Measurements from ENCODE around the gene ATN1. TPM values are rescaled to one million over a fixed set of nuclear protein-coding genes. Genes with fewer than 3 reads are reported as not detected.

ATN1 gene
- total and polyA plus RNA-seq, 2 of the 4 experiments (the other 2 are of a cell fraction): 3.4 to 58.7 TPM

DNA sequence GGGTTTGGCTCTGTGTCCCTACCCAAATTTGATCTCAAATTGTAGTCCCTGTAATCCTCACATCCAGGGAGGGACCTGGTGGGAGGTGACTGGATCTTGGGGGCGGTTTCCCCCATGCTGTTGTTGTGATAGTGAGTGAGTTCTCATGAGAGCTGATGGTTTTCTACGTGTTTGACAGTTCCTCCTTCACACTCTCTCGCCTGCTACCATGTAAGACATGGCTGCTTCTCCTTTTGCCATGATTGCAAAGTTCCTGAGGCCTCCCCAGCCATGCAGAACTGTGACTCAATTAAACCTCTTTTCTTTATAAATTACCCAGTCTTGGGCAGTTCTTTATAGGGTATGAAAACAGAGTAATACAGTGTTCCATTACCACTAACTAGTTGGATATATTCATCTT lies 33.4 kb upstream of the ATN1 start:
- H3K14ac ChIP-seq (replicated peaks; ENCODE audit: low read depth, low read length): no peak overlapping the region; the same call in 1 of the 2 replicates
- no peak overlapping the region for H4K91ac ChIP-seq (ENCODE audit: insufficient read depth, low read depth, low read length)
- no peak overlapping the region for H3K56ac ChIP-seq (ENCODE audit: extremely low read depth, insufficient read depth, low read length)
- H2AK5ac ChIP-seq (ENCODE audit: low read depth, low read length): no peak overlapping the region
- H2BK120ac ChIP-seq (ENCODE audit: low read depth, low read length): no peak overlapping the region
- in situ Hi-C loops (cut with MboI; ENCODE audit: low sequenced_read_pairs): no loop called here
- H3K79me1 ChIP-seq (ENCODE audit: low read depth in 1 of 2, low read length in 2 of 2): peaks cover 0 to 20% of the 10 kb centered on the region in 2 experiments; a peak in 2 of 4 replicates
- intact Hi-C loops (cut with micrococcal nuclease): no loop called here
- no peak overlapping the region for H3K4me2 ChIP-seq (ENCODE audit: low read depth, low read length)
- no peak overlapping the region for H2BK20ac ChIP-seq (ENCODE audit: low read depth, low read length)
- ChIA-PET CTCF (interaction anchor here (0.7 kb wide), 1 partner anchor 22 kb away, joined by 3 read pairs; the partner anchor contains the start of gene SPSB2), POLR2A (ENCODE audit: unreplicated experiment) (no interaction called here)
- no peak overlapping the region for H3K9ac ChIP-seq (ENCODE audit: low read depth, low read length)
- H2AK9ac ChIP-seq (replicated peaks; ENCODE audit: low read depth, low read length, poor library complexity): no peak overlapping the region
- H3K9me1 ChIP-seq (ENCODE audit: insufficient read depth, low read length): 0 out of 2 replicates have a peak, but pooled peaks cover 4% of the 10 kb centered on the region
- H4K5ac ChIP-seq (ENCODE audit: low read depth, low read length): no peak overlapping the region
- TF ChIP-seq CEBPB (IDR thresholded peaks at IDR 0.05; ENCODE audit: low read depth, low read length) (no peak), BHLHE40 (IDR thresholded peaks at IDR 0.05; ENCODE audit: low read depth, low read length) (no peak), MXI1 (IDR thresholded peaks at IDR 0.05; ENCODE audit: borderline replicate concordance, low read depth, low read length) (no peak), RAD21 (IDR thresholded peaks at IDR 0.05; ENCODE audit: low read length) (no peak), SMC3 (IDR thresholded peaks at IDR 0.05; ENCODE audit: low read depth, low read length) (no peak), NFE2L2 (IDR thresholded peaks at IDR 0.05; ENCODE audit: low read depth, low read length) (no peak)
- TF ChIP-seq, protein P1, sequence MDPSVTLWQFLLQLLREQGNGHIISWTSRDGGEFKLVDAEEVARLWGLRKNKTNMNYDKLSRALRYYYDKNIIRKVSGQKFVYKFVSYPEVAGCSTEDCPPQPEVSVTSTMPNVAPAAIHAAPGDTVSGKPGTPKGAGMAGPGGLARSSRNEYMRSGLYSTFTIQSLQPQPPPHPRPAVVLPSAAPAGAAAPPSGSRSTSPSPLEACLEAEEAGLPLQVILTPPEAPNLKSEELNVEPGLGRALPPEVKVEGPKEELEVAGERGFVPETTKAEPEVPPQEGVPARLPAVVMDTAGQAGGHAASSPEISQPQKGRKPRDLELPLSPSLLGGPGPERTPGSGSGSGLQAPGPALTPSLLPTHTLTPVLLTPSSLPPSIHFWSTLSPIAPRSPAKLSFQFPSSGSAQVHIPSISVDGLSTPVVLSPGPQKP (IDR thresholded peaks at IDR 0.05; ENCODE audit: borderline replicate concordance, low read depth, low read length): no peak
- H3K27me3 ChIP-seq (ENCODE audit: control insufficient read depth, insufficient read depth, low read length): no peaks in the 10 kb centered on the region
- DNase-seq (no peak), ATAC-seq (ENCODE audit: low read depth) (no peak)
- H3K18ac ChIP-seq (ENCODE audit: low read depth, low read length): no peak overlapping the region
- H3K4me1 ChIP-seq (ENCODE audit: control insufficient read depth, insufficient read depth, low read length): peaks cover 5% of the 10 kb centered on the region
- no peaks in the 10 kb centered on the region for H3K36me3 ChIP-seq (ENCODE audit: control insufficient read depth, insufficient read depth, low read length)
- no TSS peak for BruUV-seq (replicated peaks)
- WGBS, 2 experiments (ENCODE audit: extremely low coverage in 2 of 2, insufficient read length in 1 of 2): no CpG with 5 or more reads among the region's 3 CpGs
- no peak overlapping the region for H3K4me3 ChIP-seq (ENCODE audit: insufficient read depth, low read depth, low read length)
- H4K20me1 ChIP-seq (ENCODE audit: insufficient read depth, low read length): no peaks in the 10 kb centered on the region
- H2BK5ac ChIP-seq (ENCODE audit: low read depth, low read length, poor library complexity, severe bottlenecking): no peak overlapping the region
- H2BK15ac ChIP-seq (ENCODE audit: low read depth, low read length): no peak overlapping the region
- no peak overlapping the region for H3K23ac ChIP-seq (ENCODE audit: low read depth, low read length)
- H3K9me3 ChIP-seq (ENCODE audit: control insufficient read depth, insufficient read depth, low read length): no peaks in the 10 kb centered on the region
- no peak overlapping the region for H2AFZ ChIP-seq (replicated peaks; ENCODE audit: low read length, poor library complexity)
- H4K8ac ChIP-seq (ENCODE audit: low read depth in 2 of 2, low read length in 2 of 2): no peak overlapping the region
- dilution Hi-C loops (cut with HindIII; ENCODE audit: low sequenced_read_pairs, unreplicated experiment): no loop called here
- no peak overlapping the region for H3K27ac ChIP-seq (ENCODE audit: insufficient read depth, low read length)
- H3K4ac ChIP-seq (ENCODE audit: low read depth, low read length): no peak overlapping the region

Data from IMR-90 (cell line).